HG03521 (cell line): Measurements from ENCODE around the gene DDX27.

ENCODE experiments used
- ATAC-seq: cut with Tn5 transposase; IDR thresholded peaks from one replicate; pipeline ENCODE4 v1.9.1; 2021; ENCODE audit warnings: mild to moderate bottlenecking, moderate library complexity; ENCODE audit not compliant: unreplicated experiment

DDX27 gene

DNA sequence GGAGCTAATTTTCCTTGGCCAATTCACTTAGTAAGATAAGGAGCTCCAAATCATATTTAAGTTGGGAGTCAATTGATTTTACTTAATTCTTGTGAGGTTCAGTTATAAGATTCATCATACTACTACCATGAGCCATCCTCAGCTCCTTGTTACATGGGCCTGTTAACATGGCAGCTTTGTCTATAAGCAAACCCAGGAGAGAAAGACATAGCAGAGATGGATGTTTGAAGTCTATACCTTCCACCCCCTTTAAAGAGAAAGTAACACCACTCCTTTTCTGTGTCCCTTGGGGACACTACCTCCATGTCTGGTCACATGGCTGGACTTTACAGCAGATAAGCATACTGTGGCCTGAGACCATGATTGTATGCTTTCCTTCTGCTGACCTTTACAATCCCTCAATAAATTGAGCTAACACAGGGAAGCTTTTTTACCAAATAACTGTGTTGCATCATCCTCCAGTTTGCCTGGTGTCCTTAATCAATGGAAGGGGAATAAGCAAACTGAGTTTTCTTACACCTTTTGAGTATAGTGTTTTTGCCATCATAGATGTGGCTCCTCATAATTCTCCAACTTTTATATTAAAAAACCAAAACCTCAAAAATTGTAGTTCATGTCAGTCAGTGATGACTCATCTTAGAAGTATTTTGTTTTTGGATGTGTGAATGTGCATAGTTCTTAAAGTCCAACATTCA, 68.5 kb downstream of the DDX27 start:
- no peak for ATAC-seq

DNA sequence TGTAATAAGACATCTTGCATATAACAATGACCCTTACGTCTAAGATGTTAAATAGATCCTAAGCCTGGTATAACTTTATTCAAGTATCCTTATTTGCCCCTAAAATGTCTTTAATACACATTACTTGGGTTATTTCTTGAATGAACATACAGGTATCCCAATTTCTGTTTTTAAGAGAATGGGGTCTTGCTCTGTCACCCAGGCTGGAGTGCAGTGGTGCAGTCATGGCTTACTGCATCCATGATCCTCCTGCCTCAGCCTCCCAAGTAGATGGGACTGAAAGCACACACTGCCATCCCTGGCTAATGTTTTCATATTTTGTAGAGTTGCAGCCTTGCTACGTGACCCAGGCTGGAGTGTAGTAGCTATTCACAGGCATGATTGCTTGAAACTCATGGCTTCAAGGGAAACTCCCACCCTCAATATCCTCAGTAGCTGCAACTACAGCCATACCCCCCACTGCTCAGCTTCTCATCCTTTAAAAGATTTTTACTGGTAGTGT, 69.1 kb downstream of the DDX27 start:
- no peak for ATAC-seq

DNA sequence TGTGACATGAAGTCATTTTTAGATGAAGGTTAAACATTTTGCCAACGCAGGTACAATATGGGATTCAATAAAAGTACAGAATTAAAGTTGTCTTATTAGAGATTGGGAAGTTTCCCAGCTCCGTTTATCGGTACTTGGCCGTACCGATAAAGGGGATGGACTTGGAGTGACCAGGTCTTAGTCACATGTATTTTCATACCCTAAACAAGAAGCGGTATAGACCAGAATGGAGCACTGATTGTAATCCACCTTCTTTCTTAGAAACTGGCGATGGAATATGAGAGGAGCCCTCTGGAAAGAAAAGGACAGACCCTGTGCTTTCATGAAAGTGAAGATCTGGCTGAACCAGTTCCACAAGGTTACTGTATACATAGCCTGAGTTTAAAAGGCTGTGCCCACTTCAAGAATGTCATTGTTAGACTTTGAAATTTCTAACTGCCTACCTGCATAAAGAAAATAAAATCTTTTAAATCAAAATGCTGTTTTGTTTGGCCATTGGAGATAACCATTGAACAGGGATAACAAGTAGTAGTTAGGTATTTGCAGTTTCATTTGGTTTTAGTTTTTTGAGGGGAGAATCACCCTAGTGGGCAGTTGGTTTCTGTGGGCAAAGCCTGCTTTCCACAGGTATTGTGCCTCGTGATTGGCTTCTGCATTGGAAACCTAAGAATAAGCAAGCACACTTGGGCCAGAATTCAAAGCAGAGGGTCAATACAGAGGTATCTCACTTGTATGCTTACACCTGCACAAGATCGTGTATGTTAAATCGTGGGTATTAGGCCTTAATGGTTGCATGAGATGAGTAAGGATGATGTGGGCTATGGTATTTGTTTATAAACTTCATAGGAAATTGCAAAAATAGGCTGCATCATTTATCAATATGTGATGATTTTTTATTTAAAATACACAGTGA, 69.8 kb downstream of the DDX27 start:
- no peak for ATAC-seq

DNA sequence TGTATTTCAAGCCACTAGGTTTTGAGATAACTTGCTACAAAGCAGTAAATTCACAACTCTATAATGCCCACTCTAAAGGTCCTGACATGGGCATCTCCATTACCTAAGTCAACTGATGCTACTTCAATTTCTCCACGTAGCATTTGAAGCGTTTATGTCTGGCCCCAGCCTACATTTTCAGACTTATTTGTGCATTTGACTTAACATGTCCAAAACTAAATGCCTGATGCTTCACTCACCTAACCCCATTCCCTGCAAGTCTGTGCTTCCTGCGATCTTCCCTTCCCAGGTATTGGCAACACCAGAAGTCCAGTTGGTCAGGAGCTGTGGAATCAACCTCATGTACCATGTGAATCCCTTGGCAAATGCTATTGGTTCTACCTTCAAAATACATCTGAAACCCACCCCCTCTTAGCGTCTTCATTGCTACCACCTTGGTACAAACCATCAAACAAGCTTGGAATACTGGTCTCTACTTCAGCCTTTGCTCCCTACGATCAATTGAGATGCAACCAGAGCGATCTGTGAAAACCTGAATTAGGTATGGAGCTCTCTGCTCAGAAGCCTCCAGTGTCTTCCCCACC, 71.5 kb downstream of the DDX27 start:
- no peak for ATAC-seq

DNA sequence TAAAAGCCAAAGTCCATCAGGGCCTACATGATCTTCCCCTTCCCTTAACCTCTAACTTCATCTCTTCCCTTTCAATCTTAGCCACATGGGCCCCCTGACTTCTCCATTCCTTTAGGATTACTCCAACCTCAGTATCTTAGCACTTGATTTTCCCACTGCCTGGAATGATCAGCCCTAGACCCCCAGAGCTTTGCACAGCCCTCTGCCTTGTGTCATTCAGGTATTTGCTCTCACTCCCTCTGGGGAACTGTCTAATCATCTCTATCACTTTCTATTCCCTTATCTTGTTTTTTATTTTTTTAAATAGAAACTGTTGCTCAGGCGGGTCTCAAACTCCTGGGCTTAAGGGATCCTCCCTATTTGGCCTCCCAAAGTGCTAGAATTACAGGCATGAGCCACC, 72.0 kb downstream of the DDX27 start:
- no peak for ATAC-seq

DNA sequence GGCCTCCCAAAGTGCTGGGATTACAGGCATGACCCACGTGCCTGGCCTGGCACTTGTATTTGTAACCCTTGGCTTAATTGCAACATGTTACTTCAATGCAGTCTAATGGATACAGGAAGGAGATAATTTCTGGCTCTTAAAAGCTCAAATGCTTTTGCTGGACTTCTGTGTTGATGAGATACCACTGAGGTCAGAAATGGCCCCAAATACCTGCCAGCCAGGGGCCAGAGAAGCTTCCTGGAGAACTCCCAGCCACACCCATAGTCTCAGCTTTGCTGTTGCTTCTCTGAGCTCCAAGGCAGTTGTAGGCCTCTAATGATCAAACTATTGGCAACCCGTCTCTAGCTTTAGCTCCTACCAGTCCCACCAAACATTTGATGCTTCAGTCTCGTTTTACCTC, 72.8 kb downstream of the DDX27 start:
- no peak for ATAC-seq

DNA sequence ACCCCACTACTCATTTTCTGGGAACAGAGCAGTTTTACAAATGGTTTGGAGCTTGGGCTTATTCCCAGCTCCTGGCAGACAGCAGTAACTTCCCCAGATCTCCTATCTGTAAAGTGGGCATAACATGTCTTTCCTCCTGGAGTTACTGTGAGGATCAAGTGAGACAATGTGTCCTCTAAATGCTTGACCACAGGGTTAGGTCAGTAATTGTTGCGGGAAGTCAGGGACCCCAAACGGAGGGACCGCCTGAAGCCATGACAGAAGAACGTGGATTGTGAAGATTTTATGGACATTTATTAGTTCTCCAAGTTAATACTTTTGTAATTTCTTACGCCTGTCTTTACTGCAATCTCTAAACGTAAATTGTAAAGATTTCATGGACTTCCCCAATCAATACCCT, 73.9 kb downstream of the DDX27 start:
- no peak for ATAC-seq
